Measurements from ENCODE around the gene MOXD1.
A peak's percentile ranks its signal among the peaks of the same experiment; 100 is the strongest.
"Not testable (repeated sequence)": the region's sequence is repeated elsewhere in the genome, so short reads cannot be mapped to it uniquely, and the experiment has no call there.

Gene MOXD1

DNA sequence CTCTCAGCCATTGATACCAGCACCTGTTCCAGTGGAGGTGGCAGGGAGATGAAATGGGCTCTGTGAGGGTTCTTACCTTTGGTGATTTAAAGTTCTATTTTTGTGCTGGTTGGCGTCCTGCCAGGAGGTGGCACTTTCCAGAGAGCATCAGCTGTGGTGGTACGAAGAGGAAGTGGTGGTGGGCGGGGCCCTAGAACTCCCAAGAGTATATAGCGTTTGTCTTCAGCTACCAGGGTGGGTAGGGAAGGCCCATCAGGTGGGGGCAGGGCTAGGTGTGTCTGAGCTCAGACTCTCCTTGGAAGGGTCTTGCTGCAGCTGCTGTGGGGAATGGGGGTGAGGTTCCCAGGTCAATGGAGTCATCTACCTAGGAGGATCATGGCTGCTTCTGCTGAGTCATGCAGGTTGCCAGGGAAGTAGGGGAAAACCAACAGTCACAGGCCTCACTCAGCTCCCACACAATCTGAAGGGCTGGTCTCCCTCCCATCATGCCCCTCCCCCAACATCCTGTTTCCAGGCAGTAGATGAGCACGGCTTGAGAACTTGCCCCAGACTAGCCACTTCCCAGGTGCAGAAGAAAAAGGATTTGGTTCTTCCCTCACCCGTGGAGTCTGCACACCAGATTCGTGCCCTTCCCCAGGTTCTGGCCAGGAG is 46.6 kb downstream of the MOXD1 start:
- FAIRE-seq, result no peak
- no peak for TF ChIP-seq POLR2A (IDR thresholded peaks at IDR 0.05; ENCODE audit: low read depth, low read length)
- DNase-seq (ENCODE audit: insufficient read length, low spot score), result no peak

GRCh38 chr6:132351986-132352385 is 49.3 kb downstream of the MOXD1 start:
- not testable (repeated sequence) for DNase-seq (ENCODE audit: insufficient read length, low spot score); FAIRE-seq

DNA sequence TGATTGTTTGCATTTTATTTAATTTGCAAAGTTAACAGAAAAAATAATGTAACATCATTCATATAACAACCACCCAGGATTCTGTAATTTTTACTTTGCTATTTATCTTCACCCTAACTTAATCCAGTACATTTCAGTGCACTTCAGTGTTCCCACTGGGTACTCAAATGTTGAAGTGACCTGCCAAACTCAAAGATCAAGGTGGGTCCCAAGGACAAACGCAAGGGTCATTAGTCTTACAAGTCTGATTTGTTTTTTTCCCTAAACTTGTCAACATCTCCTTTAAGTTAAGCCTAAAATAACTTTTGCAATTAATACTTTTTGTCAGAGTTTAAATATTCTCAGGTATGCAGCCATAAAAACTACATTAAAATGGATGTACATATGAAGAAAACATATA is 53.0 kb downstream of the MOXD1 start:
- DNase-seq (ENCODE audit: insufficient read length, low spot score), result no peak
- FAIRE-seq, result no peak
- no peak for TF ChIP-seq POLR2A (IDR thresholded peaks at IDR 0.05; ENCODE audit: low read depth, low read length)

- DNase-seq (ENCODE audit: insufficient read length, low spot score) (no peak), FAIRE-seq (no peak)
- TF ChIP-seq POLR2A (IDR thresholded peaks at IDR 0.05; ENCODE audit: low read depth, low read length), result no peak
Observed at GRCh38 chr6:132344811-132345210, 56.5 kb downstream of the MOXD1 start.

GRCh38 chr6:132341646-132342045 is 59.6 kb downstream of the MOXD1 start:
- TF ChIP-seq POLR2A (IDR thresholded peaks at IDR 0.05; ENCODE audit: low read depth, low read length), result no peak
- FAIRE-seq (no peak), DNase-seq (ENCODE audit: insufficient read length, low spot score) (no peak)

DNA sequence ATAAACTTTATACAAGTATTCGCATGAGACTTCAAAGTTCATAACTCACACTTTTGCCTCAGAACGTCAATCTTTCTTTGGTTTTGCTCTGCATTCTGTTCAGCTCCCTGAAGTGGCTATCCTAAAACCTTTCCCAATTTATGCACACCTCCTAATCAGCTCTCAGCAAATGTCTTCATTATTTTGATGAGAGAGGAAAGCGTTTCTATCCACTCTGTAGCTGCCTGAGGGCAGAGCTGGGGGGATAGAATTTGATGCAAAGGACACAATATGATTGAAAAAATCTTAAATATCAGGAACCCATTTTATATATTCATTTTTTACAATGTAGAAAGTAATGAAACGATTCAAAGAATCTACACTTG is 66.8 kb downstream of the MOXD1 start:
- TF ChIP-seq POLR2A (IDR thresholded peaks at IDR 0.05; ENCODE audit: low read depth, low read length), result no peak
- FAIRE-seq (no peak), DNase-seq (ENCODE audit: insufficient read length, low spot score) (no peak)

DNA sequence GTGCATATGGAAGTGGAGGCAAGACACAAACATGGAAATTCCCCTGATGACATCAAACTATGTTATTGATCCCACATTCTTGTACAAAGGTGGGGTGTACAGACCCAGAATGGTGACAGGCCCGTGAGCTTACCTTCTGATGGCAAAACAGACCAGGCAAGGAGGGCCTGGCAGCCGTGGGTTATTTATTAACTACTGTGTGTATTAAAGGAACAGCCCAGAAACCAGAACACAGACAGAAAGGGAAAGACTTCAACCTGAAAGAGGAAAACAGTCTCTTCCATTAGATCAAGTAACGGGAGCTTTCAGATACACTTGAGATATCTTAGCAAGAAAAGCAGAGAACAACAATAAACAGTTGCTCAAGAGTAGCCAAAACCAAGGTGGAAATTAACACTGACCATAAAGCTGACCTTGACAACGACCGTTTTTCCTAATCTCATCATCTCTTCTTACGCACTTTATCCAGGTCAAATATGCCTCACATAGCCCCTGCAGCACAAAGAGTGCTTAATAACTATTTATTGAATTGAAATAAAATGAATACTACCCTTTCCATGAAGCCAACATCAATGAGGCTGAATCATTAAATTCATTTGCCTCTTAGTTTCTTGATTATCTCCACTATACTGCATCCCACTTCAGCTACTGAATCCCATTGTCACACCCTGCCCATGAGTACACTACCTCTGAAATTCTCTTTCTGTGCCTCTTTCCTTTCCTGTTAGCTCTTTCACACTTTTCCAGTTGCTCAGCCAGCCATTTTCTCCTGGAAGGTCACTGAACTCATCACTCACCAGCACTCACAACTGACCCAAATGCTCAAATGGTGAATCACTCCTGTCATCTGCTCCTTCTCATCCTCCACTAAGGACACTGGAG is 67.4 kb downstream of the MOXD1 start:
- peak; percentile 22 for DNase-seq (ENCODE audit: insufficient read length, low spot score)
- peak; percentile 58 for FAIRE-seq
- TF ChIP-seq POLR2A (IDR thresholded peaks at IDR 0.05; ENCODE audit: low read depth, low read length), result no peak

DNA sequence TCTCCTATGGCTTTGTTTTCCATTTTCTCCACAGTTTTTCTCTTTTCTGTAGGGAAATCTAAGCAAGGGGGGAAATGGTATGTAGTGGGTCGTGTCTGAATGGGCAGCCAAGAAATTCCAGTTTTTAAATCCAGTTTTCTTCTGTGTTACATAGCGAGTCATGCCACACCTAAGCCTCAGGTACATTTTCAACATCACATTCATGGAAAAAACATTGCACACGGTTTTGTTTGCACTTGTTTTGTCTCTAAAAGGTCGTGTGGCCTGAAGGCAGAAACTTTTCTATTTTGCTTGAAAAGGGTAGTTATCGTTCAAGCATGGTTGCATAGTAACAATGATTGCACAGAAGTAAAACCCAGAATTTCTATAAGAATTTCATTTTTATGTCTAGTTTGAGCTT is 70.5 kb downstream of the MOXD1 start:
- no peak for TF ChIP-seq POLR2A (IDR thresholded peaks at IDR 0.05; ENCODE audit: low read depth, low read length)
- no peak for FAIRE-seq
- DNase-seq (ENCODE audit: insufficient read length, low spot score), result no peak

DNA sequence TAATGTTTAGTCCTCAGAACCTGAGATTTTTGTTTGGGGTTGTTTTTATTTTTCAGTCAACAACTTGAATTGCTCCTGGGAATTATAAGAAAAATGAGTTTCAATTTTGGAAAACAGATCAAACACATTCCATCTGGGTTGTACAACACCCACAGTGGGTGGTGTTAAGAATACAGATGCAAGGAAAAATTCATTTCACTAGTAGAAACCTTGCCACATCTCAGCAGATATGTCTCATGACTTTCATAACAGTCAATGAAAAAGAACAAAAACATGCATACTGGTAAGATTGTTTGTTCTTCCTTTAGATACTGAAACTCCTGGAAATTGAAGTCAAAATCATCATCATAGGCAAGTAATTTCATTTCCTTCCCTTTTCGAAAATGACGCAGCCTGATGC is 78.9 kb downstream of the MOXD1 start:
- FAIRE-seq (no peak), DNase-seq (ENCODE audit: insufficient read length, low spot score) (no peak)
- no peak for TF ChIP-seq POLR2A (IDR thresholded peaks at IDR 0.05; ENCODE audit: low read depth, low read length)

- FAIRE-seq (no peak), DNase-seq (ENCODE audit: insufficient read length, low spot score) (no peak)
- no peak for TF ChIP-seq POLR2A (IDR thresholded peaks at IDR 0.05; ENCODE audit: low read depth, low read length)
Observed at GRCh38 chr6:132320007-132320406, 81.3 kb downstream of the MOXD1 start.

- DNase-seq (ENCODE audit: insufficient read length, low spot score) (no peak), FAIRE-seq (no peak)
- TF ChIP-seq POLR2A (IDR thresholded peaks at IDR 0.05; ENCODE audit: low read depth, low read length), result no peak
Observed at GRCh38 chr6:132316970-132317369, 84.3 kb downstream of the MOXD1 start.

DNA sequence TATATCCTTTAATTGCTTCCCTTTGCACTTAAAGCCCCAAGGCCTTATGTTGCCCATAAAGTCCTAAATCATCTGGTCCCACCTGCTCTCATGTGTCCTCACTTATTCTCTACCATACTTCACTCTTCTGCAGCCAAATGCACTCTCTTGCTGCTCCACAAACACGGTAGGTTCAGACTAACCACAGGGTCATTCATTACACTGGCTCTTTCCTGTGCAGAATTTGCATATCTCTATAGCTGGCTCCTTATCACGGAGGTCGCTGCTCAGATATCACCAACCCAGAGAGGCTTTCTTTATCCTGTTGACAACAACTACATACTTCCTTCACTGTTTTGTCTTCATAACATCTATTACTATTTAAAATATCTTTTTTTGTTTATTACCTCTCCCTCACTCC is 86.8 kb downstream of the MOXD1 start:
- FAIRE-seq (no peak), DNase-seq (ENCODE audit: insufficient read length, low spot score) (no peak)
- TF ChIP-seq POLR2A (IDR thresholded peaks at IDR 0.05; ENCODE audit: low read depth, low read length), result no peak

- no peak for TF ChIP-seq POLR2A (IDR thresholded peaks at IDR 0.05; ENCODE audit: low read depth, low read length)
- no peak for DNase-seq (ENCODE audit: insufficient read length, low spot score)
- no peak for FAIRE-seq
Observed at GRCh38 chr6:132310921-132311320, 90.4 kb downstream of the MOXD1 start.

- not testable (repeated sequence) for FAIRE-seq; DNase-seq (ENCODE audit: insufficient read length, low spot score)
Observed at GRCh38 chr6:132310151-132310550, 91.1 kb downstream of the MOXD1 start.

- no peak for TF ChIP-seq POLR2A (IDR thresholded peaks at IDR 0.05; ENCODE audit: low read depth, low read length)
- DNase-seq (ENCODE audit: insufficient read length, low spot score) (no peak), FAIRE-seq (no peak)
Observed at GRCh38 chr6:132304891-132305305, 96.4 kb downstream of the MOXD1 start.
